NOMO-1 (cell line): Measurements from ENCODE around the gene JAG1.
A peak's percentile ranks its signal among the peaks of the same experiment; 100 is the strongest.

Source experiments
- DNase-seq, 2 experiments: peaks; one replicate each; lab custom pipeline; 2025; ENCODE audit not compliant: unreplicated experiment in 2 of 2; lab: John Stamatoyannopoulos, UW

JAG1 gene

GRCh38 chr20:10669843-10670446 is 3.9 kb downstream of the JAG1 start:
- no peak for DNase-seq

- no peak for DNase-seq
Measured at GRCh38 chr20:10668677-10669368, 5.0 kb downstream of the JAG1 start.

GRCh38 chr20:10667560-10668167 is 6.1 kb downstream of the JAG1 start:
- DNase-seq = no peak

GRCh38 chr20:10667077-10667401 is 6.8 kb downstream of the JAG1 start:
- DNase-seq = no peak

- no peak for DNase-seq
Measured at GRCh38 chr20:10666221-10667076, 7.3 kb downstream of the JAG1 start.

GRCh38 chr20:10665791-10666190 is 8.0 kb downstream of the JAG1 start:
- DNase-seq = no peak

- DNase-seq = no peak
Measured at GRCh38 chr20:10665027-10665561, 8.7 kb downstream of the JAG1 start.

- DNase-seq = no peak
Measured at GRCh38 chr20:10663756-10664155, 10.0 kb downstream of the JAG1 start.

- peak; percentile 77 to 87 for DNase-seq
Measured at GRCh38 chr20:10662661-10663458, 10.9 kb downstream of the JAG1 start.

- DNase-seq = no peak
Measured at GRCh38 chr20:10662151-10662550, 11.6 kb downstream of the JAG1 start.

- no peak for DNase-seq
Measured at GRCh38 chr20:10661261-10661660, 12.5 kb downstream of the JAG1 start.

GRCh38 chr20:10660661-10661060 is 13.1 kb downstream of the JAG1 start:
- DNase-seq = no peak

GRCh38 chr20:10659651-10660601 is 13.9 kb downstream of the JAG1 start:
- no peak for DNase-seq

- DNase-seq = no peak
Measured at GRCh38 chr20:10658876-10659632, 14.7 kb downstream of the JAG1 start.

GRCh38 chr20:10658051-10658823 is 15.6 kb downstream of the JAG1 start:
- DNase-seq = no peak

- DNase-seq = no peak
Measured at GRCh38 chr20:10657453-10657852, 16.3 kb downstream of the JAG1 start.

GRCh38 chr20:10655720-10656669 is 17.8 kb downstream of the JAG1 start:
- DNase-seq = no peak
